ENCODE results near the gene CAMK2G. TPM values are rescaled to one million over a fixed set of nuclear protein-coding genes. Genes with fewer than 3 reads are reported as not detected.

The CAMK2G gene
- total RNA-seq, 1 experiment from 2014 or later, result 17.6 TPM

DNA sequence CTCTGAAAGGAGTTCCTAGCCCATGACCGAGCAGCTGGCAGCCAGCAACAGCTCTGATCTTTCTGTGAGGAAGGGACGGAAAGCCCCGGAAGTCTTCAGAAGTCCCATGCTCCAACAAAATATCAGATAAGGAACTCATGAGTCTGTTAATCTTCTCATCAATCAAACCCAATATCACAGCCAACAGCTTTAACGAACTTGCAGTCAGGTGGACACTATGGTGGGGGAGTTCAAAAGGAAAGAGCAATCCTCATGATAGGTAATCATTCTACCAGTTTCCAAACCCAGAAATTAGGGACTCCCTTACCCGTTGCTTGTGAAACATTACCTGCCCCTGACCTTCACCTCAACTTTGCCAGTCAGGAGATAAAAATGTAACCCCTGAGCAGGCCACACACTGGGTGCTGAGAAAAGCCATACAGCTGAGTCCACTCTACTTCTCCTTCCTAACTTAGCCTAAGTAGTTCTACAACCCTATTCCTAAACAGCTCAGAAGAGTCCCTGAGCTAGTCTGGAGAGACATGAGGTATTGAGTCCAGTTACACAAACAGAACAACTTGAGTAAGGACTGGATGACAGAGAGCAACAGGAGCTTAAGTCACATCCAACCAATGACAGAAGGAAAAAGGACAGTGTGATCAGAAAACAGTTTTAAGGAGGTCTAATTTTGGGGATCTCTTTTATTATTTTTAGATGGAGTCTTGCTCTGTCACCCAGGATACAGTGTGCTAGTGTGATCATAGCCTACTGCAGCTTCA, 65.1 kb downstream of the CAMK2G start:
- no peak for DNase-seq (ENCODE audit: low read depth in 1 of 2, low spot score in 2 of 2)
- peaks cover 55% of the 10 kb centered on the region for H3K36me3 ChIP-seq
- H3K9me3 ChIP-seq (replicated peaks), result no peaks in the 10 kb centered on the region
- H3K4me1 ChIP-seq (replicated peaks), result peaks cover 7% of the 10 kb centered on the region; the same call in 1 of the 2 replicates
- H3K27me3 ChIP-seq (replicated peaks), result no peaks in the 10 kb centered on the region
- H3K4me3 ChIP-seq, result no peak overlapping the region
- H3K27ac ChIP-seq, result no peak overlapping the region

DNA sequence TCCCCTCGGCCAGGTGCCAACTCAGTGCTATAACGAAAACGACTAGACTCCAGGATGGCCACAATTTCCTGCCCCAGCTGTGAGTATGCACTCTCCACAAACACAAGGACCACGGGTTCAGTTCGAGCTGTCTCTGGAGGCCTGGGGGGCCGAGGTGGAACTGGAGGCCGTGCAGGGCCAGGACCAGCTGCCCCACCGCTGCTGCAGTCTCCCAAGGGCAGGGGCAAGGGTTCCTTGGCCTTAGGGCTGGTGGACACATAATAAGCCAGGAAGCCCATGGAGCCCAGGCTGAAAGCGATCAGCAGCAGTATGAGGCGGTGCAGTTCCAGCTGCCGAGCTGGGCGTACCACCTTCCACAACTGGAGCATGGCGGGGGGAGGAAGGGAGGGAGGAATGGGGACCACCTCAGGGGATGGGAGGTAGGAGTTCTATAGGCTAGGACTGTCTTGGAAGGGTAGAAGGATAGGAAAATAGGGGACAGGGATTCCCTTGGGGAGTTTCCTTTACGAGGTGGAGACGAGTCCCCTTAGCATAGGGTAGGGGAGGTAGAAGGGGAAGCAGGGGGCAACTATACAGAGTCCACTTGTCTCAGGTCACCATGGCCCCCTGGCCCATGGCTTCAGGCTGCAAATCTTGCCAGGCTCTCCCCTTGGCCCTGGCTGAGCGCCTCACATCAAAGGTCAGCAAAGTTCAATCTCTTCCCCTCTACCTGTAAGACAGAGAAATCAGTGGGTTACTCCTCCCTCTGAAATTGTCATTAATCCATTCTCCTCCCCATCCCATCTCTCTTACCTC, 66.1 kb downstream of the CAMK2G start:
- peaks cover 65% of the 10 kb centered on the region for H3K36me3 ChIP-seq
- no peak overlapping the region for H3K27ac ChIP-seq
- no peak overlapping the region for H3K4me3 ChIP-seq
- no peaks in the 10 kb centered on the region for H3K27me3 ChIP-seq (replicated peaks)
- H3K4me1 ChIP-seq (replicated peaks), result peaks cover 7% of the 10 kb centered on the region; the same call in 1 of the 2 replicates
- DNase-seq (ENCODE audit: low read depth in 1 of 2, low spot score in 2 of 2), result no peak
- H3K9me3 ChIP-seq (replicated peaks), result no peaks in the 10 kb centered on the region

DNA sequence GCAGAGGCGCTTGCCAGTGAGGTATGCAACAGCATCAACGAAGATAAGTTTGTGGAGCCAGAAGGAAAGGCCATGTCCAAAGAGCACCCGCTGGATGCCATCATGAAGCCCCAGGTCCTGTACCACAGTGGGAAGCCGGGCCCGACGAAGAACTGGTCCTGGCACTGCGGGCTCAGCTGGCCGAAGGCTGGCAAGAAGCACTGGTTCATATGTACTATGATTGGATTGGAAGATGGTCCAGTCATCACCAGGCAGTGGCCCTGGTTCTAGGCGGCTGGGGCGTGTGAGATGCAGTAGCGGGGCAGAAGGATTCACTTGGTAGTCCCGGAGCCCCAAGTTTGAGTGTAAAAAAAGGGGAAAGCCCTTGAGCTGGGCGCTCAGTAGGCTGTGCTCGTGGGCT, 66.9 kb downstream of the CAMK2G start:
- H3K36me3 ChIP-seq, result peaks cover 72% of the 10 kb centered on the region

DNA sequence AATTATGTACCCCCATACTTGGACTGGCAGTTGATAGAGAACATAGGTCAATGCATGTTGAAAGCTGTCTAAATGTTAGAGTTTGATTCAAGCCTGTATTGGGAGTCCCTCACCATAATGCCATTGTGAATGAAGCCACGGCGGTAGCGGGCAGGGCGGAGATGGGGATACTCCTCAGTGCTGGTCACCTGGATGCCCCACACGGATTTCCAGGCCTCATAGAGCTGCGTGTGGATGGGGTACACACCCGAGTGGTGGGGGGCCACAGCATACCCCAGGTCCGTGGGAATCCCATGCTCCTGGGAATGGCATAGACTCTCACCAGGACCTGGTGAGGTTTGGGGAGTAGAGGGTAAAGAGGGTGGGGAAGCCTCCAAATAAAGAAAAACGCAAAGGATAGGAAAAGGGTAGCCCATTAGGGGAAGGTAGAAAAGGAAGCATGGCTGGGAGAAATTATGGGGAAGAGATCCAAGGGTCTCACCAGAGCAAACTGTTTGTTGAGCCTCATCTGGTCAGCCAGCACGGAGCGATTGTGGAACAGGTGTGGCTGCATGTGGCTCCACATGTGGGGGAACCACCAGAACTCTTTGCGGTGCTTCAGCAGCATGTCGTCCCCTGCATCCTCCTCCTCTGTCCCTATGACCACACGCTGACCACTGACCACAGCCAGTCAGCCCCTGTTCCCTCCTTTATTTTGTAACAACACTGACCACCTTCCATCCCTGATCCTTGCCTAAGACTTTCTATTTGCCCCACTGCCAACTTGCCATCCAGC, 68.0 kb downstream of the CAMK2G start:
- Histone ChIP-seq H3K27ac (no peak overlapping the region), H3K9me3 (replicated peaks) (no peaks in the 10 kb centered on the region; the same call in 1 of the 2 replicates), H3K4me3 (no peak overlapping the region), H3K4me1 (replicated peaks) (peaks cover 4% of the 10 kb centered on the region; the same call in 1 of the 2 replicates), H3K36me3 (peaks cover 81% of the 10 kb centered on the region), H3K27me3 (replicated peaks) (no peaks in the 10 kb centered on the region)
- no peak for DNase-seq (ENCODE audit: low read depth in 1 of 2, low spot score in 2 of 2)

More for the DNA sequence above, 66.9 kb downstream of the CAMK2G start:
- Histone ChIP-seq H3K4me1 (replicated peaks) (peaks cover 7% of the 10 kb centered on the region; the same call in 1 of the 2 replicates), H3K9me3 (replicated peaks) (no peaks in the 10 kb centered on the region), H3K4me3 (no peak overlapping the region), H3K27ac (no peak overlapping the region), H3K27me3 (replicated peaks) (no peaks in the 10 kb centered on the region)
- no peak for DNase-seq (ENCODE audit: low read depth in 1 of 2, low spot score in 2 of 2)

DNA sequence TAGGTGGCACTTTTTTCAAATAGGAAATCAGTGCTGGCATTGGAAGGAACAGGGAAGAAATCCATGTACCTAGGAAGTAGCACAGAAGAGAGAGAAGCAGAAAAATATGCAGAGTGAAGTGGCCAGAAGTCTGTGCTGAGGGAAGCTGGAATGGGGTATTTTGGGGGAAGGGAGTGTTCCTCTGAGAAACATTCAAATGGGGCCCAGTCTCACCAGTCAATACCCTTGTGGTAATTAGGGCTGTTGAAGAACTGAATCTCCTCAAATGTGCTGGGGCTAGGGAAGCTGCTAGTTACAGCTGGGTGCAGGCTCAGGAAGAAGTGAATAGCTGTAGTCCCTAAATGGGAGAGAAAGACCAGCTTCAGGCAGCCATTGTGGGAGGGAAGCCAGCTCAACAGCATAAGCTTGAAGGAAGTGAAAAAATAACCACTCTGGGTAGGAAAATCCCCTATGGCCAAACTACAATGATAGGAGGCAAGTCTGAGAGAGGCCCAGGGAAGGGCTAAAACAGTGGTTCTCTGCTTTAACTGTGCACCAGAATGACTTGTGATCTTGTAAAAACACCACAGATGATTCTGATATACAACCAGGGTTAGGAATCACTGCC, 70.6 kb downstream of the CAMK2G start:
- no peak for DNase-seq (ENCODE audit: low read depth in 1 of 2, low spot score in 2 of 2)
- no peak overlapping the region for H3K27ac ChIP-seq
- H3K36me3 ChIP-seq, result peaks cover 93% of the 10 kb centered on the region
- no peaks in the 10 kb centered on the region; the same call in 1 of the 2 replicates for H3K9me3 ChIP-seq (replicated peaks)
- no peaks in the 10 kb centered on the region for H3K27me3 ChIP-seq (replicated peaks)
- no peak overlapping the region for H3K4me3 ChIP-seq
- no peaks in the 10 kb centered on the region for H3K4me1 ChIP-seq (replicated peaks)

DNA sequence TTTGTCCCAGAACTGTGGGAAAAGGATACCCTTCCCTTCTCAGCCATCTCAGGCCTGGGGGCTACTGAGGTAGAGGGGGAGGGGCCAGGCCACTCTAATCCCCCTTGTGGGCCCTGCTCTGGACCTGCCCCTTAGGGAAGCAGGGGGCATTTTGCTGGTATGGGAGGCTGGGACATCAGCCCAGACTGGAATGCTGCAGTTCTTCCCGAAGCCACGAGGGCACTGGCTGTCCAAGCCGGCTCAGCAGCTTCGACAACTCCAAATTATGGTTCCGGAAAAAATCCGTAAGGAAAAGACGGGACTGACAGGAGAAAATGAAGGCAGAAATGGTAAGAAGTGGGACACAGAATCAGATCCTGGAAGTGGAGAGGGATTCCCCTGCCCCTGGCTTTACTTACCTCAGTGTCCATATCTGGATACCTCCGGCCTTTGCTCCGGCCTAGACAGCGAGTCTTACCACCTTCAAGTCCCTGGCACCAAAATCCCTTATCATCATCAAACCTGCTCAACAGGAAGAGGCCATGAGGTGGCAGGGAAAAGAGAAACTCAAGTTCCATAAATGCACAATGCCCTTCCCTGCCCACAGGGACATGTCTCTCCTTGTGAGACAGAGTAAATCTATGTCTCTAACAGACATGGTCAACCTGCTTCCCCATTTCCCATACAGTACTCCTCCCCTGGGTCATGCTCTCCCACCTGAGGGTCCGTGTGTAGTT, 71.9 kb downstream of the CAMK2G start:
- Histone ChIP-seq H3K27me3 (replicated peaks) (no peaks in the 10 kb centered on the region), H3K27ac (no peak overlapping the region), H3K9me3 (replicated peaks) (no peaks in the 10 kb centered on the region; the same call in 1 of the 2 replicates), H3K4me3 (no peak overlapping the region), H3K4me1 (replicated peaks) (no peaks in the 10 kb centered on the region), H3K36me3 (peaks cover 94% of the 10 kb centered on the region)
- no peak for DNase-seq (ENCODE audit: low read depth in 1 of 2, low spot score in 2 of 2)

DNA sequence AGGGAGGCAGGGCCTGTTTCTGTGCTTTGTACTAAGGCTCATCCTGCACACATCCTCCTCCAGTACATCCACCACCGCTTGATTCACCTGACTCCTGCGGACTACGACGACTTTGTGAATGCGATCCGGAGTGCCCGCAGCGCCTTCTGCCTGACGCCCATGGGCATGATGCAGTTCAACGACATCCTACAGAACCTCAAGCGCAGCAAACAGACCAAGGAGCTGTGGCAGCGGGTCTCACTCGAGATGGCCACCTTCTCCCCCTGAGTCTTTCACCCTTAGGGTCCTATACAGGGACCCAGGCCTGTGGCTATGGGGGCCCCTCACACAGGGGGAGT, 73.1 kb downstream of the CAMK2G start:
- H3K27me3 ChIP-seq (replicated peaks), result no peaks in the 10 kb centered on the region
- peaks cover 94% of the 10 kb centered on the region for H3K36me3 ChIP-seq
- no peak overlapping the region for H3K27ac ChIP-seq
- DNase-seq (ENCODE audit: low read depth in 1 of 2, low spot score in 2 of 2), result no peak
- H3K9me3 ChIP-seq (replicated peaks), result no peaks in the 10 kb centered on the region; the same call in 1 of the 2 replicates
- no peak overlapping the region for H3K4me3 ChIP-seq
- no peaks in the 10 kb centered on the region for H3K4me1 ChIP-seq (replicated peaks)

DNA sequence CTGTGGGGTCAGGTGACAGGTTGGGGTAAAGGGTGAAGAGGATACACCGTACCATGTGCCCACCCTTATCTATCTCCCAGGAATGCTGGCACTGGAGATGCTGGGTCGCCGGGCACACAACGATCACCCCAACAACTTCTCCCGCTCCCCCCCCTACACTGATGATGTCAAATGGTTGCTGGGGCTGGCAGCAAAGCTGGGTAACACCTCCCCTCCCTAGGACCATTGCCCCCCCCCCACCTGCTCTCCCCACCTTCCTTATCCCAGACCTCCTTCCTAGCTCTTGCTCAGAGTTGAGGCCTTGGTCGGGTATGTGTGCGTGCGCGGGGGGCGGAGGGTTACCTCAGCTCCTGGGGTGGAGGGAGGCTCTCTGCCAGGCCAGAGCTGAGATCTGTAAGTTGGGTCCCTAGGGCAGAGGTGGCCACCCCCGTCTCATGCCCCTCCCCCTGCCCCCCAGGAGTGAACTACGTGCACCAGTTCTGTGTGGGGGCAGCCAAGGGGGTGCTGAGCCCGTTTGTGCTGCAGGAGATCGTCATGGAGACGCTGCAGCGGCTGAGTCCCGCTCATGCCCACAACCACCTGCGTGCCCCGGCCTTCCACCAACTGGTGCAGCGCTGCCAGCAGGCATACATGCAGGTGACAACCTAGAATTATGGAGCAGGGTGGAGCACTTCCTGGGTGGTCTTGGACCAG, 73.6 kb downstream of the CAMK2G start:
- DNase-seq (ENCODE audit: low read depth in 1 of 2, low spot score in 2 of 2), result no peak
- H3K36me3 ChIP-seq, result peaks cover 90% of the 10 kb centered on the region
- H3K4me3 ChIP-seq, result no peak overlapping the region
- H3K27ac ChIP-seq, result no peak overlapping the region
- H3K4me1 ChIP-seq (replicated peaks), result no peaks in the 10 kb centered on the region
- H3K9me3 ChIP-seq (replicated peaks), result no peaks in the 10 kb centered on the region; the same call in 1 of the 2 replicates
- H3K27me3 ChIP-seq (replicated peaks), result no peaks in the 10 kb centered on the region

DNA sequence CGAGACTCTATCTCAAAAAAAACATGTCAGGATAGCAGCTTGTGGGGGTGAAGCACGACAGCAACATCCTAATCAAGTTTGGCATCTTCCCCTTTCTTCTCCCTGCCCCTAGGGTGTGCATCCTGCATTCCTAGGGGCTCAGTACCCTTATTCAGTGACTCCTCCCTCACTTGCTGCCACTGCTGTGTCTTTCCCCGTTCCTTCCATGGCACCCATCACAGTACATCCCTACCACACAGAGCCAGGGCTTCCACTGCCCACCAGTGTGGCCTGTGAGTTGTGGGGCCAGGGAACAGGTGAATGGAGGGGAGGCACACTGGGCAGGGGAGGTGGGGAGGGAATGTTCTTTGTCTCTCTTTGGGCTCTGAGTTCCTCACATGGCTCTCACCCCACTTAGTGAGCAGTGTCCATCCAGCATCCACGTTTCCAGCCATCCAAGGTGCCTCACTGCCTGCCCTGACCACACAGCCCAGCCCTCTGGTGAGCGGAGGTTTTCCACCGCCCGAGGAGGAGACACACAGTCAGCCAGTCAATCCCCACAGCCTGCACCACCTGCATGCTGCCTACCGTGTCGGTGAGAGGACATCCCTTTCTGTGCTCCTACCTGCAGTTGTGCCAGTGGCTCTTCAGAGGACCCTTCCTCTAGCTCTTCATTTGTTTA, 74.3 kb downstream of the CAMK2G start:
- Histone ChIP-seq H3K27ac (no peak overlapping the region), H3K9me3 (replicated peaks) (no peaks in the 10 kb centered on the region; the same call in 1 of the 2 replicates), H3K4me3 (no peak overlapping the region), H3K27me3 (replicated peaks) (no peaks in the 10 kb centered on the region), H3K4me1 (replicated peaks) (no peaks in the 10 kb centered on the region), H3K36me3 (peaks cover 90% of the 10 kb centered on the region)
- no peak for DNase-seq (ENCODE audit: low read depth in 1 of 2, low spot score in 2 of 2)

DNA sequence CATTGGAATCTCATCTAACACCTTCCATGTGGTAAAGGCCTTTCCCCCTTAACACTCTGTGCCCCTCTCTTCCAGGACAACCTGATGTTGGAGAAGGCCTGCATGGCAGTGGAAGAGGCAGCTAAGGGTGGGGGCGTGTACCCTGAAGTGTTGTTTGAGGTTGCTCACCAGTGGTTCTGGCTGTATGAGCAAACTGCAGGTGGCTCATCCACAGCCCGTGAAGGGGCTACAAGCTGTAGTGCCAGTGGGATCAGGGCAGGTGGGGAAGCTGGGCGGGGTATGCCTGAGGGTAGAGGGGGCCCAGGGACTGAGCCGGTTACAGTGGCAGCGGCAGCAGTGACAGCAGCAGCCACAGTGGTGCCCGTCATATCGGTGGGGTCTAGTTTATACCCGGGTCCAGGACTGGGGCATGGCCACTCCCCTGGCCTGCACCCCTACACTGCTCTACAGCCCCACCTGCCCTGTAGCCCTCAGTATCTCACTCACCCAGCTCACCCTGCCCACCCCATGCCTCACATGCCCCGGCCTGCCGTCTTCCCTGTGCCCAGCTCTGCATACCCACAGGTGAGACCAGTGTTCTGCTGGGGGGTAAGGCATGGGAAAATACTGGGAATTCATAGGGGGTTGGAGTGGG, 75.3 kb downstream of the CAMK2G start:
- no peak for DNase-seq (ENCODE audit: low read depth in 1 of 2, low spot score in 2 of 2)
- no peaks in the 10 kb centered on the region for H3K27me3 ChIP-seq (replicated peaks)
- H3K9me3 ChIP-seq (replicated peaks), result no peaks in the 10 kb centered on the region; the same call in 1 of the 2 replicates
- H3K4me3 ChIP-seq, result no peak overlapping the region
- no peak overlapping the region for H3K27ac ChIP-seq
- H3K4me1 ChIP-seq (replicated peaks), result no peaks in the 10 kb centered on the region
- peaks cover 91% of the 10 kb centered on the region for H3K36me3 ChIP-seq

DNA sequence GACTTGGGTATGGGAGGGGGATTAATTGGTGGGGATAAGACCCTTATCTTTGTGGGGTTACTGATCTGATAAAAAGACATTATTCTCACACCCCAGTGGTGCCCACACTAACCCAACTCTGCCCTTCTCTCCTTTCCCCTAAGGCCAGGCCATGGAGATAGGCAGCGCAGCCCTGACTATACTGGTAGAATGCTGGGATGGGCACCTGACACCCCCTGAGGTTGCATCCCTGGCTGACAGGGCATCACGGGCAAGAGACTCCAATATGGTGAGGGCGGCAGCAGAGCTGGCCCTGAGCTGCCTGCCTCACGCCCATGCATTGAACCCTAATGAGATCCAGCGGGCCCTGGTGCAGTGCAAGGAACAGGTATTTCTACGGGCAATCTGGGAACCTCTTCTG, 76.3 kb downstream of the CAMK2G start:
- no peaks in the 10 kb centered on the region for H3K27me3 ChIP-seq (replicated peaks)
- no peak overlapping the region for H3K4me3 ChIP-seq
- H3K27ac ChIP-seq, result no peak overlapping the region
- H3K36me3 ChIP-seq, result peaks cover 89% of the 10 kb centered on the region
- DNase-seq (ENCODE audit: low read depth in 1 of 2, low spot score in 2 of 2), result no peak
- no peaks in the 10 kb centered on the region; the same call in 1 of the 2 replicates for H3K9me3 ChIP-seq (replicated peaks)
- no peaks in the 10 kb centered on the region for H3K4me1 ChIP-seq (replicated peaks)
